Posterior cingulate gyrus (tissue), 11 donors: ENCODE data around the gene APPL2.
"Not testable (repeated sequence)": the region's sequence is repeated elsewhere in the genome, so short reads cannot be mapped to it uniquely, and the experiment has no call there.

Experiments used
- DNase-seq, 10 donors: peaks; one replicate each; pipeline versions ENCODE4 v3.0.0 to v3.0.0-alpha.2; 2020 to 2021; ENCODE audit warnings: mixed read lengths in 3 of 10
- intact Hi-C: fragments of 100-400 bp; cut with DNase I; formaldehyde crosslinking; loops from one replicate; pipeline ENCODE4 v1.15.1; 2023

APPL2 gene

DNA sequence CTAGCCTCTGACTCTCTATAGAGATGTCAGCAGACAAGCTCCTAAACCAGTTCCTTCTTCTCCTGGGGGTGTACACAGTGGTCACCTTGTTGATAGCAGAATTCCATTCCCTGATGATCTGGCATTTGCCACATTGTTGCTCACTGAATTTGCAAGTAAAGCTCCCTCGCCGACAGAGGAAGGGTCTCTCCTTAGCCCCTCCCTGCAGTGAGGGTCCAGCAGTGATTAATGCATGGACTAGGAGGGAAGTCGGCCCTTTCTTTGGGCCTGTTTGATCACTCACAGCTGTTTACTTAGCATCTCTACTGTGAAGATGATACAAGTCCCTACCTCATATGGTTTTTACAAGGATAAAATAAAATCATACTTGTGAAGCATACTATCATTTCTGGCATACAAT lies 23.3 kb upstream of the APPL2 start:
- no peak for DNase-seq
- intact Hi-C loops = no loop called here

- DNase-seq = no peak
- intact Hi-C loops = no loop called here
Observed at GRCh38 chr12:105257321-105257728, 21.4 kb upstream of the APPL2 start.

GRCh38 chr12:105256921-105257320 lies 20.9 kb upstream of the APPL2 start:
- no peak for DNase-seq
- intact Hi-C loops = no loop called here

DNA sequence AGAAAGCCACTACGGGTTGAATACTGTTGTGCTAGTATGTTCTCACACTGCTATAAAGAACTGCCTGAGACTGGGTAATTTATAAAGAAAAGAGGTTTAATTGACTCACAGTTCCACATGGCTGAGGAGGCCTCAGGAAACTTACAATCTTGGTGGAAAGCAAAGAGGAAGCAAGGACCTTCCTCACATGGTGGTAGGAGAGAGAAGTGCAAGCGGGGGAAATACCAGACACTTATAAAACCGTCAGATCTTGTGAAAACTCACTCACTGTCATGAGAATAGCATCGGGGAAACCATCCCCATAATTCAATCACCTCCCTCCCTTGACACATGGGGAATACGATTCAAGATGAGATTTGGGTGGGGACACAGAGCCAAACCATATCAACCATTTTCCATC lies 20.5 kb upstream of the APPL2 start:
- intact Hi-C loops, DNase-seq: not testable (repeated sequence)

DNA sequence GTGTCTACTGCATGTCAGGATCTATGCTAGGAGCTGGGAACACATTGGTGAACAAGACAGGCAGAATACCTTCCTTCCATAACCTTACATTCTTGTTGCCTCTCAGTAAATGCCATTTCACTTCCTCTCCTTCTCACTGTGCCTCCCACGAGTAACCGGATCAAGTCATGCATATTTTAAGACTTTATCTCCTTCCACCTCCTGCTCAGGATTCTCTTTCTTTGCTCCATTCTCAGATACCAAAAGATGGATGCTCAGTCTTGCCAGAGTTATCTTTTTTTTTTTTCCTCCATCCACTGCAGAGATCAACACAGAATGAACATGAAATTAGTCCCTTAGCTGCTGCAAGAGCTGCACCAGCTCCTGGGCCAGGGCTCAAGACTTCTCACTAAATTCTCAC lies 20.0 kb upstream of the APPL2 start:
- DNase-seq = no peak
- intact Hi-C loops = no loop called here

GRCh38 chr12:105253866-105254513 lies 18.0 kb upstream of the APPL2 start:
- DNase-seq = no peak
- intact Hi-C loops = no loop called here

GRCh38 chr12:105252901-105253300 lies 16.9 kb upstream of the APPL2 start:
- DNase-seq = no peak
- intact Hi-C loops = no loop called here

DNA sequence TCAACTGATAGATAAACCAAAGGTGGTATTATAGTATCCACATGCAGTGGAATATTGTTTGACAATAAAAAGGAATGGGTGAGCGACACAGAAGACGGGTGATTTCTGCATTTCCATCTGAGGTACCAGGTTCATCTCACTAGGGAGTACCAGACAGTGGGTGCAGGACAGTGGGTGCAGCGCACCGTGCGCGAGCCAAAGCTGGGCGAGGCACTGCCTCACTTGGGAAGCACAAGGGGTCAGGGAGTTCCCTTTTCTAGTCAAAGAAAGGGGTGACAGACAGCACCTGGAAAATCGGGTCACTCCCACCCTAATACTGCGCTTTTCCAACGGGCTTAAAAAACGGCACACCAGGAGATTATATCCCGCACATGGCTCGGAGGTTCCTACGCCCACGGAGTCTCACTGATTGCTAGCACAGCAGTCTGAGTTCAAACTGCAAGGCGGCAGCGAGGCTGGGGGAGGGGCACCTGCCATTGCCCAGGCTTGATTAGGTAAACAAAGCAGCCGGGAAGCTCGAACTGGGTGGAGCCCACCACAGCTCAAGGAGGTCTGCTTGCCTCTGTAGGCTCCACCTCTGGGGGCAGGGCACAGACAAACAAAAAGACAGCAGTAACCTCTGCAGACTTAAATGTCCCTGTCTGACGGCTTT lies 9.9 kb upstream of the APPL2 start:
- DNase-seq, intact Hi-C loops: not testable (repeated sequence)

DNA sequence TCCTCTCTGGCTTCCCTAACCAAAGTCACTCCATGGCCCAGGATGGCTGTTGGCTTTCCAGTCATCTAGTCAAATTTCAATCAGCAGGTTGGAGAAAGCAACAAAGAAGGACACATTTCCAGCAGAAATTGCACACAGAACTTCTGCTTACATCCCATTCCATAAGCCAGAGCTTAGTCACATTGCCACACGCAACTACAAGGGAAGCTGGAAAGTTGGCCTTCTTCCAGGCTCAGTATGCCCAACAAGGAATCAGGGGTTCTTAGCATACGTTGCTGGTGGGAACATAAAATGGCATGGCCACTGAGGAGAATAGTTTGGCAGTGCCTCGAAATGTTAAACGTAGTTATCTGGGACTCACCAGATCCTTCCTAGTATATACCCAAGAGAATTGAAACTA lies 9.3 kb upstream of the APPL2 start:
- no peak for DNase-seq
- intact Hi-C loops = no loop called here

GRCh38 chr12:105240228-105240627 lies 4.3 kb upstream of the APPL2 start:
- intact Hi-C loops = no loop called here
- no peak for DNase-seq

DNA sequence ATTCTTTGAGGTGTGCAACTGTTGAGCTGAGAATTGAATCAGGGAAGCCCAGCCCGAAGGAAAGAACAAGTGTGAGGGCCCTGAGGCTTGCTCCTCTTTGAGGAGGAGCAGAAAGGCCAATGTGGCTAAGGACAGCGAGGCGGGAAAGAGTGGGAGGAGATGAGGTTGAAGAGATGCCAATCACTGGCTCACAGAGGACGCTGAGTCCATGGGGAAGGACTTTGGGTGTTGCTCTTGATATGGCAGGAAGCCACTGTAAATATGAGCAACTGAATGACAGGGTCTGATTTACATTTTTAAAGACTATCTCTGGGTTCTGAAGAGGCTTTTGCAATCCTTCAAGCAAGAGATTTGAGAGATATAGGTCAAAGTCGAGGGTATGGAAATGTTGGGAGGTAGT lies 3.3 kb upstream of the APPL2 start:
- DNase-seq = no peak
- intact Hi-C loops = loop anchor here (10.0 kb wide), 1 partner anchor 1115 kb away; the partner anchor contains the start of gene POLR3B

GRCh38 chr12:105237666-105238065 lies 1.7 kb upstream of the APPL2 start:
- intact Hi-C loops = loop anchor here (10.0 kb wide), 1 partner anchor 1117 kb away; the partner anchor contains the start of gene POLR3B
- no peak for DNase-seq

- intact Hi-C loops = loop anchor here (10.0 kb wide), 1 partner anchor 1119 kb away; the partner anchor contains the start of gene POLR3B
- DNase-seq = no peak
Observed at GRCh38 chr12:105235281-105235731, 668 bp downstream of the APPL2 start.

GRCh38 chr12:105234197-105234596 lies 1.8 kb downstream of the APPL2 start:
- DNase-seq = no peak
- intact Hi-C loops = loop anchor here (10.0 kb wide), 1 partner anchor 1121 kb away; the partner anchor contains the start of gene POLR3B

DNA sequence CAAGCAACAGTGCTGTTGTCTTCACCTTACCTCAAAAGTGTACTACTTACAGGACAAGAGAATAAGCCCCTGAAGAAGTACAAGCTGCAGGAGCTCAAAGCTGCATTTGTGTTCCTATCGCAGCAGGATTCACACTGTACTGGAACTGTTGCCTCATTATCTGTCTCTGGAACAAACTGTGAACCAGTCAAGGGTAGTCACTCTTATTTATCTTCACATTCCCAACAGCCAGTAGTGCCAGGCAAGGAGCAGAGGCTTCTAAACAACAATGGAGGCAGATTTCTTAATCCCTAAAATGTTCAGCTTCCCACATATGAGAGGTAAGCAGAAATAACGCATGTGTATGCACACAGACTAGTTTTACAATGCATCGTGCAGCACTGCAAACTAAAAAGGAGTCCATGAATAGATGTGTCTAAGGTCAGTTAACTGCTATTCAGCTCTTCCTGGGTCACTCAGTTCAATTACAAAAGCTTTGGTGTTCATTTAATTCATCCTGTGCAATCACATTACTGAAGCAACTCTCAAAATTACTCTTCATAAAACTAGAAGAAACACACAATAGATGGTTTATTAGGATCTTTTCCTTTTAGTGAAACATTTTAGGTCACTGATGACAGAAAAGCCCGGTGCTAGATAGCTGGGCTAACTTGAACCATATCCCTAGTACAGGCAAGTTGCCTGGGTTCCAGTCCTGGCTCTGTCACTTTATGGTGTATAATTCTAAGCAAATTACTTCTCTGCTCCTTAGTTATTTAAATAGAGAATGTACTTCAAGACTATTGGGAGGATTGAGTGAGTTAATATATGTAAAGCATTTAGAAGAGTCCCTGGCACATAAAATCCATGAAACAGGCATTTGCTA lies 2.7 kb downstream of the APPL2 start:
- intact Hi-C loops = loop anchor here (10.0 kb wide), 1 partner anchor 1122 kb away; the partner anchor contains the start of gene POLR3B
- DNase-seq = no peak

DNA sequence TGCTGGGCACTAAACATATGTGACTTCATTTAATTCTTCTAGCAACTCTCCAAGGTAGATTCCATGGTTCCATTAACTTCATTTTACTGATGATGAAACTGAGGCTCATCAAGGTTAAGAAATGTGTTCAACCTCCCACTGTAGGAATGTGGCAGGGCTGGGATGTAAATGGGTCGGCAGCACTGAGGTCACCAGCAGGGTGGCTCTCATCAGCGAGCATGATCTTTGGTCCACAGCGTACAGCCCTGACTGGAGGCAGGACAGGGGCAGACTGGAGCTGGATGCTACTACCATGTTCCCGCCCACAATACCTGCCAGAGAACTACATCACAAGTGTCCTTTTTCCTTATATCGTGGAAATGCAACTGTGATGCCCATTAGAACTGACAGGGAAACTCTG lies 4.6 kb downstream of the APPL2 start:
- no peak for DNase-seq
- intact Hi-C loops = loop anchor here (10.0 kb wide), 1 partner anchor 1123 kb away; the partner anchor contains the start of gene POLR3B

DNA sequence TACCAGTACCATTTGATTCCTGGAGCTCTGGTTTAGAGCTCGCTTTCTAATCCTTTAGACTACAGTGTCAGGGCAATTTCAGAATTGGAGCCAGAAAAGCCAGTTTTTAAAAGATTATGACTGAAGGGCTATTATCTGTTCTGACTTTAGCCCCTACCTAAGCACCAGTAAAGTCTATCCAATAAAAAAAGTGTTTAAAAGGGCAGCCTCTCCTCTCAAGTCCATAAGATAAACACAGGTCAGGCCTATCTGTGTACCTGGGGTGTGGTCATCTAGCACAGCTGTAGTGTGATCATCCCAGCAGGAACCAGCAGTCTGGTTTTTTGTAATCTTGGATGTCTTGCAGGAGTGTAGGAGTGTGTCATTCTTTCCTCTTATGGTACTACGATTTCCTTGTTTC lies 6.6 kb downstream of the APPL2 start:
- no peak for DNase-seq
- intact Hi-C loops = no loop called here

- DNase-seq = no peak
- intact Hi-C loops = no loop called here
Observed at GRCh38 chr12:105228966-105229365, 7.0 kb downstream of the APPL2 start.

- intact Hi-C loops = no loop called here
- DNase-seq = no peak
Observed at GRCh38 chr12:105228494-105228893, 7.5 kb downstream of the APPL2 start.

DNA sequence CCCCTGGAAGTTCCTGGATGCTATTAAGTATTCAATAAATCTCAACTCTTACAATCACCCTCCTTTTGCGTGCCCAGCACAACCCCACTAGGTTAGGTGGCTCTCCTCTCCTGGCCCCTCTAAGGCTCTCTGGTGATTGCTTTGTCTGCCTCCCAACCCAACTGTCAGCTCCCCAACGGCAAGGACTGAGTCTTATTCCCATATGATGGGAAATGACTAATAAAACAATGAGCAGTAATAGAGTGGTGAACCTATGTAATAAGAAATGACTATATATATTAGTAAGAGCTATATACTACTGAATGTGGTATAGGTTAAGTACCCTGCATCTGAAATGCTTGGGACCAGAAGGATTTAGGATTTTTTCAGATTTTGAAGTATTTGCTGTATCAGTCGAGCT lies 8.1 kb downstream of the APPL2 start:
- intact Hi-C loops = no loop called here
- DNase-seq = no peak

DNA sequence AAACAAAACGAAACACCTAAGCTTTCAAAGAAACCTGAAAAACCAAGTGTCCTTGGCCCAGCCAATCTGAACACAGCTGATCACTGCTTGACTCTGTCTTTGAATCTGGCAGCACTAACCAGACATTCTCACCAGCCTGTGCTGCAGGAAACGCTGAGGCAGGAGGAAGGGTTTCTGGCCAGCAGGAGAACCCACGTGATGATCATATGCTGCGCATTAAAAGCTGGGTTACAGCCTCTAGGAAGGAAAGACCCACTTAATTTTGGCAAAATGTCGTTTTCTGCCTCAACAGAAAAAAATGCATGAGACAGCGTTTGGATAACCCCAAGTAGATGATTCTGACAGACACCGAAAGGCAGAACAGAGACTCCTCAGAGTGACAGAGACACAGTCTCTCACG lies 9.8 kb downstream of the APPL2 start:
- DNase-seq = peak in 9 of 10 donors; percentile 47 to 93 (median 62)
- intact Hi-C loops = no loop called here
